GM21737 (cell line): Measurements from ENCODE around the gene CRB1.

Source experiments
- ATAC-seq: cut with Tn5 transposase; IDR thresholded peaks from one replicate; pipeline ENCODE4 v1.9.1; 2021; ENCODE audit warnings: mild to moderate bottlenecking, moderate library complexity; ENCODE audit not compliant: unreplicated experiment

Gene CRB1

GRCh38 chr1:197303463-197303862 is 35.4 kb downstream of the CRB1 start:
- ATAC-seq: no peak

DNA sequence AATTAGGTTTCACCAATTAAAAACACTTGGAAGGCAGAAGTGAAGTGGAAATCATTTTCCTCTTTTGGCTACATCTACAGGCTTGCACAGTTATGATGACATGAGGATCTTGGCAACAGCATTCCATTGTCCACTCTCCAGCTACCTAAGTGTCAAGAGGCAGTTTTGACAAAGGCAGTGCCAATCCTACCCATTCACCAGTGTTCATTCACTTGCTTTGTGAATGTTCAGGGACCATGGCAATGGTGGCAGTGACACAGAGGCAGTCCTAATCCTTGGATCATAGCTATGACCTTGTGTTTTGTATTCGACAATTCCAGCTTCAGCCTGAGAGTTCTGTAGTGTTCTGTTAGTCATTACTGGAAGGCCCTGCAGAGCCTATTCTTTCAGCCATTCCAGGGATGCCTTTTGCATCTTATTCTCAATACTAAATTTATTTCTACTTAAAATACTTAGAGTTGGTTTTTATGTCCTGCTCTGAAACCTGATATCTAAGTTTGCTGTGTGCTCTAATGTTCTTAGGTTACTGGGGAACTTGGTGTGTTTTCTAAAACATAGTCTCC is 36.7 kb downstream of the CRB1 start:
- no peak for ATAC-seq

GRCh38 chr1:197305925-197306324 is 37.9 kb downstream of the CRB1 start:
- no peak for ATAC-seq

GRCh38 chr1:197306381-197307062 is 38.5 kb downstream of the CRB1 start:
- ATAC-seq: no peak

DNA sequence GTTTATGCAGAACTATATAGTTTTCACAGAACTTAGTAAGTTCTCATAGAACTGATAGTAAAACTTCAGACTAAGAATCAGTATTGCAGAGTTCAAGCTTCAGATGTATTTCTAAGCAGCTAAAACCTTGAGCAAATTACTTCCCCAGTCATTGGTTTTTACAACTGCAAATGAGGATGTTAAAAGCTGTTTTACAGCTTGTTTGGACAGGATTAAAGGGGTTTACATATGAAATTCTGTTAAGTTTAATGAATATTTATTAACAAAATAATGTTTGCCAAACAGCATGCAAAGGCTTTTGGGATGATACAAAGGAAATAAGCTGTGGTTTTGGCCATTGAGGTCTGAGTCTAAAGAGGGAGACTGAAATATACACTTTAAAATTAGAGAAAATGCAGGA is 39.1 kb downstream of the CRB1 start:
- no peak for ATAC-seq

DNA sequence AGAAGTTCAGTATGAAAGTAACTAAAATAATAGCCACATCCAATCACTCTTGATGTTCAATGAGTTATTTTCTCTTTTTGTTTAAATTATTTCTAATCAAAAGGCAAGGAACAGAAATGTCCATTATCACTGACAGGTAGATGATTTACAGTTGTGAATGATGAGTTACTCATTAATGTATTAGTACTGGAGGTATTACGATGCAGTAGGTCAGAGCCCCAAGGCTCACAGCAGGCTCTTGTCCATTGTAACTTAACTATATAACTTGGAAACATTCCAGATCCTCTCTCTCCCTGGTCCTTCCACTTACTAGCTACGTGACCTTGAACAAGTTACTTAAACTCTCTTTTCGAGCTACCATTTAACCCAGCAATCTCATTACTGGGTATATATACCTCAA is 39.5 kb downstream of the CRB1 start:
- ATAC-seq: no peak

- ATAC-seq: no peak
These were observed 43.0 kb downstream of the CRB1 start for GRCh38 chr1:197311081-197311480.

DNA sequence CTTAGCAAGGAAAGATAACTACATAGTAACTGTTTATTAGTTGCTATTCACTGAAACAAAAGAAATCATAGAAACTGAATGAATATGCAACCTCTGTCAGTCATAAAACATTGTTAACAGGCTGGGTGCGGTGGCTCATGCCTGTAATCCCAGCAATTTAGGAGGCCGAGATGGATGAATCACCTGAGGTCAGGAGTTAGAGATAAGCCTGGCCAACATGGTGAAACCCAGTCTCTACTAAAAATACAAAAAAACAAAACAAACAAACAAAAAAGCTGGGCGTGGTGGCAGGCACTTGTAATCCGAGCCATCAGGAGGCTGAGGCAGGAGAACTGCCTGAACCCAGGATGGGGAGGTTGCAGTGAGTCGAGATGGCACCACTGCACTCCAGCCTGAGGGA is 44.1 kb downstream of the CRB1 start:
- ATAC-seq: no peak

DNA sequence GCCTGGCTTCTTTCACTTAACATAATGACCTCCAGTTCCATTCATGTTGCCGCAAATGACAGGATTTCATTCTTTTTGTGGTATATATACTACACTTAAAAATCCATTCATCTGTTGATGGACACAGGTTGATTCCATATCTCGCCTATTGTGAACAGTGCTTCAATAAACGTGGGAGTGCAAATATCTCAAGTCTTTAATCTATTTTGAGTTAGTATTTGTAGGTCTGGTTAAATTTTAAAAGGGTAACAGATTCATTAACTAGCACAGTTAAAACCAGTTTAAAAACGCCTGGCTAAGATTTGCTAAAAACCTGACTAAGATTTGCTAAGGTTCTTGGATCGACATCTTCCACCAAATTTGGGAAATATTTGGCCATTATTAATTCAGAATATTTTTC is 45.7 kb downstream of the CRB1 start:
- no peak for ATAC-seq

GRCh38 chr1:197314682-197315081 is 46.6 kb downstream of the CRB1 start:
- no peak for ATAC-seq

- ATAC-seq: no peak
These were observed 51.6 kb downstream of the CRB1 start for GRCh38 chr1:197319631-197320030.

DNA sequence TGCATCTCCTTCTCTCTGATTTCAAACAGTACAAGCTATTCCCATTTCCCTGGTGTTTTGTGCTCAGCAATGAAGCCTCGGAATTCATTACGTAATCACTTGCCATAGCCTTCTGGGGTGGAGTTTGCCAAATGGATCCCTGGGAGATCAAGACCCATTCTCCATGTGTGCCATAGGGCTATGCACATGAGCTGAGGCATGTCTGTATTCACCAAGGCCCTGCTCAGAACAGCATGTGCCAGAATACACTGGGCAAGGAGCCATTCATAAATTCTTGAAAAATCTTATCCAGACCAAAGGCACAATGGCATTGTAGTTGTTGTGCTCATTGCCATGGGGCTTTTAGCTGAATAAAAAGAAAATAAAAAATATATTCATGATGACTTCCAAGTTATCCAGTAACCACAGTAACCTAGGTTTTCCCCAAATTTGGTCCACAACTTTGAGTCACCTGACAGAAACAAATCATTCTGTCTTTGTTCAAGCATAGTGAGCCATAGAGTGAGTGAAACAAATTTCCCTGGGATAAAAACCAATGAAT is 53.0 kb downstream of the CRB1 start:
- no peak for ATAC-seq

- no peak for ATAC-seq
These were observed 53.8 kb downstream of the CRB1 start for GRCh38 chr1:197321811-197322210.

GRCh38 chr1:197327776-197328364 is 59.8 kb downstream of the CRB1 start:
- no peak for ATAC-seq

DNA sequence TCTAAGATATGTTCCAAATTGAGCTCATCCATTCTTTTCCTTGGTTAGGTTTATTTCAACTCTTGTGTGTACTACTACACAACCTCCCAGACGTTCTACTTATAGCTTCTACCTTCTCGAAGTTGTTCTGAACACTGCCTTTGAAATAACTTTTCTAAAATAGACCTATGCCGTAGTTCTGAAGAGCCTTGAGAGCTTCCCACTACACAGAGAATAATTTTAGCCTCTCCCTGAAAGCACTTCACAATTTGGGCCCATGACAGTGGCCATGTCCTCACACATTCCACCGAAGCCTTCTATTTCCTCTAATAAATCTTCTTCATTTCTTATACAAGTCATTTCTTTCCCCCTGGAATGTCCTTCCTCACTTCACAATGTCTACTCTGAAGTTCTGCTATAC is 62.2 kb downstream of the CRB1 start:
- ATAC-seq: no peak

- ATAC-seq: no peak
These were observed 63.5 kb downstream of the CRB1 start for GRCh38 chr1:197331565-197331964.

- ATAC-seq: no peak
These were observed 65.0 kb downstream of the CRB1 start for GRCh38 chr1:197333041-197333440.

- ATAC-seq: no peak
These were observed 68.5 kb downstream of the CRB1 start for GRCh38 chr1:197336571-197336970.

- no peak for ATAC-seq
These were observed 71.3 kb downstream of the CRB1 start for GRCh38 chr1:197339106-197340060.

- no peak for ATAC-seq
These were observed 73.6 kb downstream of the CRB1 start for GRCh38 chr1:197341626-197342025.

- ATAC-seq: no peak
These were observed 74.1 kb downstream of the CRB1 start for GRCh38 chr1:197342044-197342565.
